ENCODE results near the gene PAK5.

Gene PAK5

DNA sequence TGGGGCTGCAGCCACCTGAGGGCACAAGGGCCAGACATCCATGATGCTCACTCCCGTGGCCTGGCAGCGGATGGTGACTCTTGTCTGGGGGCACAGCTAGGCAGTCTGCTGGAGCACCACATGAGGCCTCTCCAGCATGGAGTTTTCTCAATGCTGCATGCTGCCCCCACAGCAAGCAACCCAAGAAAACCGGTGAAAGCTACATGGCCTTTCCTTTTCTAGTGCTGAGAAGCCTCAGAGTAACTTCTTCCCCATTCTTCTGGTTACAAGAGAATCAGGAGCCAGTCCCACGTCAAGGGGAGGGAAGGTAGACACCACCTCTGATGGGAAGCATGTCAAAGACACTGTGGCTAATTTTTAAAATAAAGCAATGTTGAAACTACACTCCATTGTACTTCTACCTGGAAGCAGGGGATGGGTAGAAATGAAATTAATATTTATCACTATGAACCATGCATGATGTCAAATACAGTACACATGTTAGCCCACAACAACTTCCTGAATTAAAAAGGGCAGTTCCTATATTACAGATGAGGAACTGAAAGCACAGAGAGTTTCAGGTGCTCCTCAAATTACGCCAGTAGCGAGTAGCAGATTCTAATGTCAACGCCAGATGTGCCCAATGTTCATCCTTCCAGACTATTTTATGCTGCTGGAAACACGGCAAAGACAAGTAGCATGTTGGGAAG lies 223.0 kb downstream of the PAK5 start:
- DNase-seq = no peak

DNA sequence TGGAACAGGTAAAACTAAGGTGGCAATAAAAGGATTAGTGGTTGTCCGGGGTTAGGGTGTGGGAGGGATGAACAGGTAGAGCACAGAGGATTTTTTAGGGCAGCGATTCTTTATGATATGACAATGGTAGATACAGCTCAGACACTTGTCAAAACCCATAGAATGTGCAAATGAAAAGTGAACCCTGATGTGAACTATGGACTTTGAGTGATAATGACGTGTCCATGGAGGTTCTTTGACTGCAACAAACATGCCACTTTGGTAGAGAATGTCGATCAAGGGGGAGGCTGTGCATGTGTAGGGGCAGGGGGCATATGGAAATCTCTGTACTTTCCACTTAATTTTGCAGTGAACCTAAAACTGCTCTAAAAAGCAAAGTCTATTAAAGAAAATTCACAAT lies 223.8 kb downstream of the PAK5 start:
- DNase-seq = no peak

DNA sequence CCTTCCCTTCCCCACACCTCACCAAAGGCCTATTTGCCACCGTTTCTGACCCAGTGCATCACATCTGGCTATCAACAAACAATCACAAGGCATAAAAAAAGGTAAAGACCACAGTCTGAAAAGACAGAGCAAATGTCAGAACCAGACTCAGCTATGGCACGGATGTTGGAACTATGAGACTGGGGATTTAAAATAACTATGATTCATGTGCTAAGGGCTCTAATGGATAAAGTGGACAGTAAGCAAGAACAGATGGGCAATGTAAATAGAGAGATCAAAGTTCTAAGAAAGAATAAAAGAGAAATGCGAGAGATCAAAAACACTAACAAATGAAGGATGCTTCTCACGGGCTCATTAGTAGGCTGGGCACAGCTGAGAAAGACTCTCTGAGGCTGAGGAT lies 225.0 kb downstream of the PAK5 start:
- DNase-seq = no peak

DNA sequence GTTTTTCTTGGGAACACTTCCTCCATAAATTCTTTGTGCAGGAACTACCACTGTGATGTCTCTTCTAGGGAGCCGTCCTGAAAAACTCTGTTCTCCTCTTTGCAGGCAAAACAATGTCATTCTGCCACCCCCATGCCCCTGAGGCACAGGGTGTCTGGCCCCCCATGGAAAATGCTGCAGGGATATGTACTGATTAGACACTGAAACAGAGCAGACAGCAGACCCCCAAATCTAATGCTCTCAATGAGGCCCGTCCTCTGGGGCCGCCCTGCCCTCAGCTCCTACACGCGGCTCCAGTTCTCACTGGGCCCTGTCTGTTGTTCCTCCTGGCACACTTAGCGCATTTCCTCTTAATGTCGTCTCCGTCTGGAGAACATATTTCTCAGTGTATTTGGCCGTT lies 227.0 kb downstream of the PAK5 start:
- DNase-seq = no peak

DNA sequence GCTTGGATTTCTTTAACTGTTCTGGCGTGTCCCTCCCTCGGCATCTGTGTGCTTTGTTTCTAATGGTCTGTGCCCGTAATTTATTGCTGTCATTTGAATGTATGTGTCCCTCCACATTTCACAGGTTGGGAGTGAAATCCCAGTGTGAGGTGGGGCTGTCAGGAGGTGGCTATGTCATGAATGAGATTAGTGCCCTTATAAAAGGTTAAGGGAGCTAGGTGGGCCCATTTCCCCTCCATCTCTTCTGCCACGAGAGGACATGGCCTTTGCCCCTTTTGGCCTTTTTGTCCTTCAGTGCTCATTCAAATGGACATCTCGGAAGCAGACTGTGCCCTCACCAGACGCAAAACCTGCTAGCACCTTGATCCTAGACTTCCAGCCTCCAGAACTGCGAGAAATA lies 228.2 kb downstream of the PAK5 start:
- DNase-seq = no peak

DNA sequence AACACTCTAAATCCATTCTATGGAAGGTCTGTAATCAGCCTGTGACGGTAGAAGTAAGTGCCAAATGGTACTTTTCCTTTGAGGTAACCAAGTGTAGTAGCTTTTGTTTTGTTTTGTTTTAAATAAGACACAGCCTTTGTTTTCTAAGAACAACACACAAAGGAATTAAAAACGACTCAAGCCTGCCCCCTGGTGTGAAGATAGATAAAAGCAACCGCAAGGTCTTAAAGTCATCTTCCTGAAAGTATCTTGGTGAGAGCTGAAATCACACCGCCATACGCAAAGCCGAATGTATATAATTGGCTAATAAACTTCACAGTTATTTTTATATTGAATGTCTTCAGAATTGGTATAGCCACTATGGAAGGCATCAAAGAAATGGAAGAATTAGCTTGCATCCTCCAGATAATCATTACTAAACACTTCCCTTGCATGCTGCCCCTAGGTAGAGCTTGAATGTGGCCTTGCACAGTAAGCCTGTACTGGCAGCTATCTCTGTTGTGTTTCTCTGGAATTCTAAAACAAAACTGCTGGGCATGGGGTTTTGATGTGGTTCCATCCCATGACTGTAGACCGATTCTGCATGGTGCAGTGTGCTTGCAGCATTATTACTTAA lies 228.9 kb downstream of the PAK5 start:
- no peak for DNase-seq

DNA sequence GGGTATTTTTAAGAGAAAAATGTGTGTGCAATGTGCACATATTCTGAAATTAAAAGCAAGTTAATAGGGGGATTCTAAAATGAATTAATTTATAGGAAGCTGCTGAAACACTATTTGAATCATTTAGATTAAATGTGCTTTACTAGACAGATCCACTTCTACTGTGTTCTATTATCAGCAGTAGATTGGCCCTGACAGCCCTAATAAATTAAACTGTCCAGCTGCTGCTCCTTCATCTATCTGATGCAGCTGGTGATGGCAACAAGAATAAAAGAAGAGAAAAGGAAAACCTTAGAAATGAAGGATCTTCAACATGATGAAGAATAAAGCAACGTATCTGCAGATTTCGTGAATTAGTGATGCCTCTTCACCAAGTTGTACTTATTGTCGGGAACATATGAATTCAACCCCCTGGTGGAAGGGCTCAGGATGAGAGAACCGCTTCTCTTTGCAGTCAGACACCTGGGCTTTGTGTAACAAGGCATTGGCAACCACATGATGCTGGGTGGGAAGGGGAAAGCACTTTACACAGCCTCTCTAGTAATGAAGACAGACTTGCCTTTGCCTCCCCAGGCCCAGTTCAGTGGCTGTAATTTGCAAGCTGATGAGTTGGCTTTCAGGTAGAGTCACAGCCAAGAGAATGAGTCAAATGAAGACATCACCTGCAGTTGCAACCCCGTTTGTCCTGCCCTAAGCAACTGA lies 230.1 kb downstream of the PAK5 start:
- no peak for DNase-seq

DNA sequence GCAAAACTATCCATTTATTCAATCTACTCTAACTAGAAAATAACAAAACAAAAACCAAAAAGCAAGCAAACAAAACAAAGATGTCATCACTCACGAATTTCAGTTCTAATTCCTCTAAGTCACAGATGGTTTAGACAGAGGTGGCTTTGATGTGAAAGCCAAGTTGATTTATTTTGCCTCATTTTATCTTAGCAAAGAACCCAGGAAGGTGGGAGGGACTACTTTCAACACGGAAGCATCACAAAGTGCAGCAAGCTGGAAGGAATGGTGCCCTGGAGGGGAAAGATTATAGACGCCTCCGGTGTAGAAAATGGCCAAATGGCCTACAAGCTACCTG lies 236.1 kb downstream of the PAK5 start:
- DNase-seq = no peak

DNA sequence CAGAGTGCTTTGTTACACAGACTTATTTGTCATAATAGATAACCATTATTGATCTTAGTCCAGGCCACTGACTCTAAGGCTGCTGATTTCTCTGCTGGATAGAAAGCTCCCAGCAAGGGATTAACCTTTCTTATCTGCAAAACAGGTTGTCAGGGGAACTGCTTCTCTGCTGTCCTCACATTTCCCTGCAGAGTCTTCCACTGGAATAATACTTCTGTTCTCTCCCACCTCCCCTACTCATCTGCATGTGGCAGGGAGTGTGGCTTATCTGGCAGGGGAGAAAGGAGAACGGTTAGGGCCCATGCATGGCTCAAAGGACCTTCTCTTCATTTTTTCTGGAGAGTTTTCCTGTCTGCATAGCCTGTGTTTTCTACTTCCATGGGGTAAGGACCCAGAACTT lies 238.3 kb downstream of the PAK5 start:
- DNase-seq = no peak

DNA sequence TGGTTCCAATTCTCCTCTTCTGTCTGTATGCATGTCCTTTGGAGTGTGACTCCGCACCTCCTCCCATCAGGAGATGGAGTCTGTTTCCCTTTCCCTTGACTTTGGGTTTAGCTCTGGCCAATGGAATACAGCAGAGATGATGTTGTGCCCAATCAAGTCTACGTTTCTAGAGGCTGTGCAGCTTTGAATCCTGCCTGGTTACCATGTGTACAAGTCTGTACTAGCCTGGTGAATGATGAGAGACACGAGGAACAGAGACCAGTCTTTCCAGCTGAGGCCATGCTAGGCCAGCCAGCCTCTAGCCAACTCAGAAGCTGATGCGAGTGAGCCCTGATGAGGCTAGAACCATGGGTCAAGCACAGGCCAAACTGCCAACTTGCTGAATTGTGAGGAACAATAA lies 241.3 kb downstream of the PAK5 start:
- no peak for DNase-seq

DNA sequence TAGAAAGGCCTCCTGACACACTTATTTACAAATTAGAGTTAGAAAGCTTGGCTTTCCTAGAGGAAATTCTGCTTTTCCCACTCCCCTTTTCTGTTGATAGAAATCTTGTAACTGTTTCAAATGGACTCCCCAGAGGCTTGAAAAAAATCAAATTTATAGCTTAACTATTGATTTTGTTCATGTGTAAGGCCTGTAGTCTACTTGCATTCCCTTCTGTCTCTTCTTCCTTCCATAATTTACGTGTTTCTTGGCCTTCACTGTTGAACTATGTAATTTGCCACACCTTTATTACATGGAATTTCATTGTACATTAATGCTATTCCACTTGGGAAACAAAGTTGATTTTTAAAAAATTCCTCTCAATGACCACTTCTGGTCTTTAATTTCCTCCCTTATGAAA lies 243.1 kb downstream of the PAK5 start:
- no peak for DNase-seq

DNA sequence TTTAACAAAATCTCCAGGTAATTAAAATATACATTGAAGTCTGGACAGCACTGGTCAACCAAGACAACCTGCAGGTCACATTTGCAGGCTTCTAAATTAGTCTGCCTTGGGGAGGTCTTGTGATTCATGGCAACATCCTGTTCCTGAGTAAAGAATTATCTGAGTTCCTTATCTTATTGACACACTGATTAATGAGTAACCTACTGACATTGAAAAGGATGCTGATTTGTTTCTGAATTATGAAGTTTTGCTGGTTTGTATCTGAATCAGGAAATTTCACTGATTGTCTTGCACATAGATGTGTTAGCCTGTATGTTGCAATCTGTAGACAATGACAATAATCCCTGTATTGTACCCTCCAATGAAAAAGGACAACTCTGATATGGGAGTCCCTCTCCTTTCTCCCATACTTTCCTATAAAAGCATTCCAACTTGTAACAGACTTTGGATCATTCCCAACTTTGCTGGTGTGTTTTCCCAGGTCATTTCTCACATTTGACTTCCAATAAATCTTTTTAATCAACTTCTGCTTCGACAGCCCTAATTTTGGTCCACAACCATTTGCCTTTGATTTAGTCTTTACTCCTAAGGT lies 244.5 kb downstream of the PAK5 start:
- no peak for DNase-seq

DNA sequence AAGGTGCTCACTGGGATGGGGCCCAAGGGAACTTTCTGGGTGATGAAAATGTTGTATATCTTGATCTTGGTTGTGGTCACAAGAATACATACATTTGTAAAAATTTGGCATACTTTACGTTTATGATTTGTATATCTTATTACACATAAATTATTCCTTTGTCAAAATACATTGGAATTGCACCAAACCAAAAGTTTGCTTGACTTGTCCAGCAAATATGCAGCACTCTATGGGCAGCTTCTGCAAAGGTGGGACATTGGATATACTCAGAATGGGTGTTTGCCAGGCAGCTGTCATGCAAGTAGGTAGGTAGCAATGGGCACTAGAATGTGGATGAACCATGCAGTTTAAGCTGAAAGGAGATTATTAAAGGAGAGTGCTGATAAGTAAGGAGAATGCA lies 246.5 kb downstream of the PAK5 start:
- no peak for DNase-seq

DNA sequence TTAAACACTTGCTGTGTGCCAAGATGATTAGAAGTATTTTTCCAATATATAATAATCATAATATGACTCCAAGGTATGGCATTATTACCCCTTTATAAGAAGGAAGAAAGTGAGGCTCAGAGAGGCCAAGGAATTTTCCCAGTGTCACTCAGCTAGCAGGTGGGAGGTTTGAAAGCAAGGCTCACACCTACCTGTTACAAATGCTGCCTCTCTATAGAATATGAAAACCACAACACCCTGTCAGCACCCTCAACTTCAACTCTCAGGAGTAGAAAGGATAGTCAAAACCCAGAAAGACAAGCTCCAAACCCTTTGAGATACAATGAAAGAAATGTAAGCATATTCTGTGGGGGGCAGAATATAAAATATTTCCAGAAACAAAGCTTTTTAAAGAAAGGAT lies 247.8 kb downstream of the PAK5 start:
- DNase-seq = no peak

DNA sequence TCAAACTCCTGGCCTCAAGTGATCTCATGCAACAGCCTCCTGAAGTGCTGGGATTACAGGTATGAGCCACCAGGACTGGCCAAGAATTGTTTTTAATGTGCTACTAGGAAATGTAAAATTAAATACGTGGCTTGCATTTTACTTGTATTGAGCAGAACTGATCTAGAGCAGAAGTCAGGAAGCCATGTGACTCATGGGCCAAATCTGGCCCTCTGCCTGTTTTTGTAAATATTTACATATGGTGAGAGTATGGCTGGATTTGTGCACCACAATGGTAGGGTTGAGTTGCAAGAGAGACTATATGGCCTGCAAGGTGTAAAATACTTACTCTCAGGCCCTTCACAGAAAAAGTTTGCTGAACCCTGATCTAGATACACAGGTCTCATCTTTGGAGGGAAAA lies 248.7 kb downstream of the PAK5 start:
- DNase-seq = no peak

DNA sequence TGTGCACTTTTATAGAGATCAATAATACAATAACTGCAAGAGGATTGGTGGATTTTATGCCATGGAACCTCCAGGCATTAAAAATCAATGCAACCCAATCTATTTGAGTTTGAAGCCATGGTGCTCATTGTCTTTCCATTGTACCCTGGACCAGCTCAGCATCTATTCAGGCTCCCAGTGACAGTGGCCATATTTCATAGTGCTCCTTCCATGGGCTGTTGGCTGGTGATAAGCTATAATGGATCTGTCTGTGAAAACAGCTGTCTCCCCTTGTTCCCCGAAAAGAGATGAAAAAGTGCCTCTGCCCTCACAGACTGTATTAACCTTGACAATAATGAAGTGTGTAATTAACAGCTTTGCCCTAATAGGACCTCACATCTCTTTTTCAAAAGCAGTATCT lies 250.2 kb downstream of the PAK5 start:
- DNase-seq = no peak

DNA sequence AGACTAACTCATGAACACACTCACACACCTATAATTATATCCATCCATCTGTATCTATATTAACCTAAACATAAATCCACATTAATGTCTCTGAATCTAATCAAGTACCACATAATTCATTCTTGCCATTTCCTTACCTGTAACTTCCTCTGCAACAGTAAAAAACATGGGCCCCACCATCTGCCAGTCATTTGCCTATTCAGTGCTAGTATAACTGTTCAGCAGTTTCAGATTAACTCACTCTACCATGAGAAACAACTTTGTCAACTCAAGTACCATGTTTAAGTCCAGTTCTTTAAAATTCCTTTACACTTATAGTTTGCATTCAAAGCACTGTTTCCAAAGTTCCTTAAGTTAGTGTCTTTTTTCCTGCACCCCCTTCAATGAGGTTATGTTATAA lies 255.7 kb downstream of the PAK5 start:
- no peak for DNase-seq

DNA sequence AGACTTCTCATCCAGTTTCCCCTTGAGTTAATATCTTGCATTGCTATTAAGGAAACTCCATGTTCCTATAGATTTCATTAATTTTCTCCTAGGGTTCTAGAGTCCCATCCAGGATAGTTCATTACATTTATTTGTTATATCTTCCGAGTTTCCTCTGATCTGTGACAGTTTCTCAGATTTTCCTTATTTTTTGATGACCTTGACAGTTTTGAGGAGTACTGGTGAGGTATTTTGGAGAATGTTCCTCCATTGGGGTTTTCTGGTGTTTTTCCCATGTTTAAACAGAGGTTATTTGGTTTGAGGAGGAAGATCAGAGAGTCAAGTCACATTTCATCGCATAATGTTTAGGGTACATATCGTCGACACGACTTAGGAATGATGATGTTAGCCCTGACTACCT lies 256.7 kb downstream of the PAK5 start:
- DNase-seq = no peak

DNA sequence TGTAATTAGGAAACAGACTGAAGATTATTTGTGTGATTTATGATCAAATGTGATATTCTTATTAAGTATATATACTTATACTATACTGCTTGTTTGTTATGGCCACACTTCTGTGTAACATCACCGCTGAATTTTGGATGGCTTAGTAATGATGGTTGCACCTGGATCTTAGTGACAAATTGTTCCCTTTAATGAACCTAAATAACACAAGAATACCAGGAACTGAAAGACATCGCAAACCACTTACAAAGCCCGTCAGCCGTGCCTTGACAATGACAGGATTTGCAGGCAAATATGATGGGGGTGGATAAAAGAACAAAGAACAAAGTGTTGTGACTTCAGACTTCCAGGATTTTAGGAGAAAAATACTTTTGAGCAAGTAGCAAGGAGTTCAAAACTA lies 257.4 kb downstream of the PAK5 start:
- no peak for DNase-seq

DNA sequence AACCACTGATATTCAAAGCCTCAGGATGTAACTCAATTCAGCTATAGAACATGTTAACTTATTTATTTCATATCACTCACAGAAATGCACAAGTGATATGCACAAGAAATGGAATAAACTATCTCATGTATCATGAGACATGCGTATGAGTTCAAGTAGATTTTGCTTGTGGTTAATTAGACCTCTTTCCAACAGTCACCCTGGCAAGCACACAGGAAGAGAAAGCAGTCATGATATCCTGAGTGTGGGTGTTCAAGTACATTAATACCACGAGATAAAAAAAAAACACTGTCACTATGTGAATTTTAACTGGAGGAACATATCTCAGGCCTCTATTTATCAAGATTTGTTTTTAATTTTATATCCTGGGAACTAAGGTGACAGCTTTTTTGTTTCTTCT lies 260.3 kb downstream of the PAK5 start:
- no peak for DNase-seq

DNA sequence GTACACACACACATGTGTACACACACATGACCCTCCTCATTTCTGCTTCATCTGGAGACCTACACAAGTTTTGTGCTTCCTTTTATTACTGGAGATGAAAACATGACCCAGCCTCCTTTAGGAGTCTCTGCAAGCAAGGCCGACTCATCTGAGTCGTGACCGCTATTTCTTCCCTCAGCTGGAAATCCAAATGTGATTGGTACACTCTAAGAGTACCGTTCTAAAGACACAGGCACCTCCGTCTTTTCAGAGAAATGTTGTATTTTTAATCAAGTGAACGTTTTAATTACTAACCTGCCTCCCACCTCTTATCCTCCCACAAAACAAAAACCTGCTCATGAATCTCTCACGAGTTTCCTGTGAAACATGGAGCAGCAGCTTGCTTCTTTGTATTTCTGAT lies 261.5 kb downstream of the PAK5 start:
- no peak for DNase-seq

DNA sequence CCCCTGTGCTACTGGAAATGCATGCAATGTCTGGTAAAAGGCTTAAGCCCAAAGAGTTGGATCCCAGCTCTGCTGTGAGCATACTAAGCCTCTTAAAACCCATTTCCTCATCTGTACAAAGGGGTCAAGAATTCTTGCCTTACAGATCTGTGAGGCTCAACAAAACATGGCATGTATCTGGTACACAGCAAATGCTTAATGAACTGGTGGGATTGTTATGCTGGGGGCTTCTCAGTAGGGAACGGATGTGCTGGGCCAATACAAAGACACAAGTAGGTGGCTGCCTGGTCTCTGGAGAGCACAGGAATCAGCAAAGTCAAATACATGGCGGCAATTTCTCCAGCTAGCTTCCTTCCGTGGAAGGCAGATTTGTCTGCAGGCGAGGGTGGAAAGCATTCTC lies 262.2 kb downstream of the PAK5 start:
- DNase-seq = no peak

DNA sequence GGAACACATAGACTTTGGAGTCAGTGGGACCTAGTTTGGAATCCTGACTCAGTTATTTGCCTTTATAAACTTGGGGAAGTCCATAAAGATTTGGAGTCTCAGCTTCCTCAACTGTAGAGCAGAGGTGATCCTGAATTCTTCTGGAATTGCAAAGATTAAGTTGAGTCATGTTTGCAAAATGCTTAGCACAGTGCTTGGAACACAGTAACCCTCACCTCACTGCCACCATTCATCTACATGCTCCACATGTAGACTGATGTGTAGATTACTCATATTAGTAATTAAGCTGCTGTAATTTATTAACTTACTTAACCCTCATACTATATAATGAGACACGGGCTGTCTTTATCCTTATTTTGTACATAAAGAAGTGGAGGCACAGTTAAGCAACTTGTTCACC lies 263.0 kb downstream of the PAK5 start:
- DNase-seq = no peak

DNA sequence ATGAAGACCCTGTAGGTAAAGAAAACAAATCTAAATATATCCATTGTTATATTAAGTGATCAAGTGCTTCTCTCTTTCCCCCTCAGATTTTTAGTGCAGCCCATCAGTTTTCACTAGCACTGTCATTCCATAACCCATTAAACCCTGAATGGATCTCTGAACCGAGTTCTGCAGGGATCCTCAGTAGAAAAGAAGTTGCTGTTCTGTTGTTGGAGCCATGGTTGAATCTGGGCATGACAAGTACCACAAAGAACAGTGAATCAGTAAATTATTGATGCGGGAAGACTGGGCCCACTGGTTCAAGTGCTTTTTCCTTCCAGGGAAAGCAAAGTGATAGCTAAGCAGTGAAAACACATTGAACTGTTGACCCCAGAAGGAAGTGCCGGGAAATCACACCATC lies 264.1 kb downstream of the PAK5 start:
- no peak for DNase-seq
